ENCODE data around the gene MIPOL1. TPM values are rescaled to one million over a fixed set of nuclear protein-coding genes. Genes with fewer than 3 reads are reported as not detected.

Gene MIPOL1
- total and polyA plus RNA-seq, 2 donors from 2014 or later, result 4.4 to 14.8 TPM

DNA sequence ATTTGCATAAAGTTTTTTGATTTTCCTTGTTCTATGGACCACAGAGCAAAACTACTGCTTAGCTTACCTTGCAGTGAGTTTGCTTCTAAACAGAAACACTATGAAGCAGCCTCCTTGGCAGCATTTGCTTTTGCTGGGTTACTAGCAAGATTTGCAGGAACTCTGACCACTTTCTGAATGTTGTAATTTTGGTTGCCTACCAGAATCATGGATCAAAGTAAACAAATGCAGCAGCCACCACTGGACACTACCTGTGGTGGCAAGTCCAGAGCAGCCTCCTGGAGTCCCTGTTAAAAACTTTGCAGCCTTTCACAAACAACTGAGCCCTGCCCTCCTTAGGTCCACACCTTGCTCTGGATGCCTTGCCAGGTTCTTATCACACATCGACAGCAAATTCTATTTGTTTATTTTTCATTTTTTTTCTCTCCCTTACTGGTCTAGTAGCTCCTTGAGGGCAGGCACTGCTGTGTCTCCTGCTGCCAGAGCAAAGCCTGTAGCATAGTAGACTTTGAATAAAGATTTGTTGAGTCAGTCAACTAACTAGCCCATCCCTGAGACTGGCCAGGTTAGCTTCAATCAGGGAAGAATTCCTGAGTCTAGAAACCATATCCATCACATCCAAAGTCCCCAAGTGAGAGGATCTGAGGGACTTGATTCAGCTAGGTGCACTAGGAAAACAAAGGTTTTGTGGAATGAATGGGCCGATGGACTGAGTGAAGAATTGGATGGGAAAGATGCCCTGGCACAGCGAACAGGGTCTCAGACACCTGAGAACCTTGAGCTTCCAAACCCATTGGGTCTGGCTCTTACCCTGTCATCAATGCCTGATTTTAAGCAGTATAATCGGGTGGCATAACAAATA is 403.4 kb downstream of the MIPOL1 start:
- intact Hi-C loops (cut with DNase I), result no loop called here
- Histone ChIP-seq H3K4me1 (ENCODE audit: control insufficient read depth in 2 of 3, insufficient read depth in 2 of 3, low read depth in 1 of 3, low read length in 3 of 3) (peaks cover 0 to 3% (median 0%) of the 10 kb centered on the region in 3 donors), H3K9me3 (ENCODE audit: control insufficient read depth in 2 of 3, insufficient read depth in 1 of 3, low read length in 3 of 3) (no peaks in the 10 kb centered on the region), H3K4me3 (ENCODE audit: low read length in 3 of 3) (no peak overlapping the region), H3K27ac (ENCODE audit: low read depth in 2 of 2, low read length in 2 of 2) (no peak overlapping the region), H3K27me3 (ENCODE audit: control insufficient read depth, insufficient read depth, low read length) (peaks cover 91% of the 10 kb centered on the region), H3K36me3 (ENCODE audit: control insufficient read depth in 2 of 3, insufficient read depth in 3 of 3, low read length in 3 of 3) (no peaks in the 10 kb centered on the region), H3K9ac (ENCODE audit: low read length in 3 of 3) (no peak overlapping the region)
- FAIRE-seq (no peak), DNase-seq (peak in 1 of 5 donors; percentile 17)
- TF ChIP-seq, protein P1, sequence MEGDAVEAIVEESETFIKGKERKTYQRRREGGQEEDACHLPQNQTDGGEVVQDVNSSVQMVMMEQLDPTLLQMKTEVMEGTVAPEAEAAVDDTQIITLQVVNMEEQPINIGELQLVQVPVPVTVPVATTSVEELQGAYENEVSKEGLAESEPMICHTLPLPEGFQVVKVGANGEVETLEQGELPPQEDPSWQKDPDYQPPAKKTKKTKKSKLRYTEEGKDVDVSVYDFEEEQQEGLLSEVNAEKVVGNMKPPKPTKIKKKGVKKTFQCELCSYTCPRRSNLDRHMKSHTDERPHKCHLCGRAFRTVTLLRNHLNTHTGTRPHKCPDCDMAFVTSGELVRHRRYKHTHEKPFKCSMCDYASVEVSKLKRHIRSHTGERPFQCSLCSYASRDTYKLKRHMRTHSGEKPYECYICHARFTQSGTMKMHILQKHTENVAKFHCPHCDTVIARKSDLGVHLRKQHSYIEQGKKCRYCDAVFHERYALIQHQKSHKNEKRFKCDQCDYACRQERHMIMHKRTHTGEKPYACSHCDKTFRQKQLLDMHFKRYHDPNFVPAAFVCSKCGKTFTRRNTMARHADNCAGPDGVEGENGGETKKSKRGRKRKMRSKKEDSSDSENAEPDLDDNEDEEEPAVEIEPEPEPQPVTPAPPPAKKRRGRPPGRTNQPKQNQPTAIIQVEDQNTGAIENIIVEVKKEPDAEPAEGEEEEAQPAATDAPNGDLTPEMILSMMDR (IDR thresholded peaks at IDR 0.05; ENCODE audit: borderline replicate concordance, extremely low read depth, insufficient read depth), result no peak

DNA sequence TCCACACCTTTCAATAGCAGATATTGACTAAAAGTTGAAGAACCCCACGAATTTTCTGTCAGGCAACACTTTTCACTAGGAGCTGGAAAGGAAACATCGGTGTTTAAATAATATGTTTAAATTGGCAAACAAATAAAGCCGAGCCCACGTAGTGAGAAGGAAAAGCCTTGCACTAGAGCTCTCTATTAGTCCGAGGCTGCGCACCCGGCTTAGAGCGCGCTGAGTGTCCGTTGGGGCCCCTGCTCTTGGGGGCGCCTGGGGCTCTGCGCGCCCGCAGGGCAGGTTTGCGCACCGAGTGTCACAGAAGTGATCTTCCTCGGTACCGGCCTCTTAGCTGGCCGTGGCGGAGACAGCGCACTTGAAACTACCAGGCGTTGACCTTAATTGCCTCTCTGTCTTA is 404.1 kb downstream of the MIPOL1 start:
- DNase-seq (peak in 1 of 5 donors; percentile 8), FAIRE-seq (no peak)
- Histone ChIP-seq H3K36me3 (ENCODE audit: control insufficient read depth in 2 of 3, insufficient read depth in 3 of 3, low read length in 3 of 3) (no peaks in the 10 kb centered on the region), H3K4me3 (ENCODE audit: low read length in 3 of 3) (no peak overlapping the region), H3K27ac (ENCODE audit: low read depth in 2 of 2, low read length in 2 of 2) (no peak overlapping the region), H3K27me3 (ENCODE audit: control insufficient read depth, insufficient read depth, low read length) (peaks cover 86% of the 10 kb centered on the region), H3K9ac (ENCODE audit: low read length in 3 of 3) (no peak overlapping the region), H3K4me1 (ENCODE audit: control insufficient read depth in 2 of 3, insufficient read depth in 2 of 3, low read depth in 1 of 3, low read length in 3 of 3) (peaks cover 0 to 3% (median 0%) of the 10 kb centered on the region in 3 donors), H3K9me3 (ENCODE audit: control insufficient read depth in 2 of 3, insufficient read depth in 1 of 3, low read length in 3 of 3) (no peaks in the 10 kb centered on the region)
- TF ChIP-seq, protein P1 (IDR thresholded peaks at IDR 0.05; ENCODE audit: borderline replicate concordance, extremely low read depth, insufficient read depth), result no peak
- intact Hi-C loops (cut with DNase I), result no loop called here

Other genes with a start within 250 kb of the MIPOL1 start
- gene SLC25A21, start 25.3 kb upstream of the MIPOL1 start, total RNA-seq, result 1.4 TPM
- gene SLC25A21, start 25.3 kb upstream of the MIPOL1 start, polyA plus RNA-seq (ENCODE audit: insufficient read depth, low read depth, low replicate concordance), result 1.3 TPM